Measurements from ENCODE around the gene RALB.

DNA sequence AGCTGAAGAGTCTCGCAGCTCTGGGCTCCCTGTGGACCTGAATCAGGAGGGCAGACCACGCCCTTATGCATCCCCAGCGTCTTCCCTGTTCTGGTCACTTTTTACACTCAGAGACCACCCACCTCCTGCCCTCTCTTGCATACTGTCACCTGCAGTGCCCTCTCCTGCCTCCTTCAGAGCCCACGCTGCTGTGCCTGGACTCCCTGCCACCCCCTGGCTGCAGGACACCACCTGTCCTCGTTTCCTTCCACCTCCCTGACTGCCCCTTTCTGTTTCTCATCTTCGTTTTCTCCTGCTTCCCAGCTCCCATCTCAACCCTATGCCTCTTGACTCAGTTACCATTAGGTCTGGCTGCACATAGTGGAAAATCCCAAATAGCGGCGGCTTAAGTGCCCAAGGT is 84.1 kb downstream of the RALB start:
- TF ChIP-seq POLR2A (IDR thresholded peaks at IDR 0.05) (no peak), CTCF (IDR thresholded peaks at IDR 0.05) (no peak)

Measured in lower leg skin (tissue), 3 donors.